IgD-negative memory B cell (primary cell): ENCODE data around the gene DUOXA1. TPM values are rescaled to one million over a fixed set of nuclear protein-coding genes. Genes with fewer than 3 reads are reported as not detected.

Source experiments
- H3K27ac Mint-ChIP-seq, 3 donors: one replicate each; pipeline ENCODE4 v1.8.0; 2020 to 2022; ENCODE audit warnings: mild to moderate bottlenecking in 3 of 3, mixed read lengths in 3 of 3, moderate library complexity in 1 of 3
- H3K27me3 Mint-ChIP-seq: one replicate; pipeline ENCODE4 v1.8.0; 2021; ENCODE audit warnings: mixed read lengths
- H3K36me3 Mint-ChIP-seq: one replicate; pipeline ENCODE4 v1.8.0; 2020; ENCODE audit warnings: mild to moderate bottlenecking, mixed read lengths
- H3K4me1 Mint-ChIP-seq, 3 donors: one replicate each; pipeline ENCODE4 v1.8.0; 2020 to 2022; ENCODE audit warnings: mixed read lengths in 3 of 3, mild to moderate bottlenecking in 1 of 3
- H3K4me3 Mint-ChIP-seq, 4 donors: one replicate each; pipeline ENCODE4 v1.8.0; 2020 to 2022; ENCODE audit warnings: mild to moderate bottlenecking in 4 of 4, mixed read lengths in 4 of 4, moderate library complexity in 3 of 4
- H3K9me3 Mint-ChIP-seq, 3 donors: one replicate each; pipeline ENCODE4 v1.8.0; 2020 to 2021; ENCODE audit warnings: mixed read lengths in 3 of 3, mild to moderate bottlenecking in 1 of 3
- polyA plus RNA-seq: library from polyadenylated mRNA; unstranded; fragments of 300-500 nt; fragmentation: Illumina TruSeq; gene quantifications from one replicate; pipeline ENCODE4 v1.2.3, GENCODE V29; 2021

Gene DUOXA1
- polyA plus RNA-seq, 1 donor from 2014 or later, result not detected

DNA sequence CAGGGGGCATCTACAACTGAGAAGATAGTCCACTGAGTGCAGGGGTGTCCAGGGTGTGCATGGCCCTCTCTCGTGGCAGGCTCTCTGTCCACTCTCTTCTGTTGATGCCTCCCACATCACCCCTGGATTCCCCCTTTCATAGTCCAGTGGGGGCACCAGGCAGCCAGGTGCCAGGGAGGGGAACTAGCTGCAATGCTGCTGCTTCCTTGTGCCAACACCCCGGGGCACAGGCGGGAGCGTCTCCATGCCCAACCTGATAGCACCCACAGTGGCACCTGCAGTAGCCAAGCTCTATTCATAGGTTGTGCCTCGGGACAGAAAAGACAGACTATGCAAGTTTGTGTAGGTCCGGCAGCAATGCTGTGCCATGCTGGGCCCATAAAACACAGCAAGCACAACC is 27.5 kb downstream of the DUOXA1 start:
- no peaks in the 10 kb centered on the region for H3K36me3 Mint-ChIP-seq
- H3K4me1 Mint-ChIP-seq, result no peaks in the 10 kb centered on the region
- H3K4me3 Mint-ChIP-seq, result no peak overlapping the region
- peaks cover 17% of the 10 kb centered on the region for H3K27me3 Mint-ChIP-seq
- H3K27ac Mint-ChIP-seq, result no peak overlapping the region
- peaks cover 0 to 2% (median 0%) of the 10 kb centered on the region in 3 donors for H3K9me3 Mint-ChIP-seq

GRCh38 chr15:45101749-45102148 is 27.9 kb downstream of the DUOXA1 start:
- no peaks in the 10 kb centered on the region for H3K36me3 Mint-ChIP-seq
- peaks cover 0 to 2% (median 0%) of the 10 kb centered on the region in 3 donors for H3K9me3 Mint-ChIP-seq
- H3K27me3 Mint-ChIP-seq, result peaks cover 17% of the 10 kb centered on the region
- no peaks in the 10 kb centered on the region for H3K4me1 Mint-ChIP-seq
- H3K4me3 Mint-ChIP-seq, result no peak overlapping the region
- no peak overlapping the region for H3K27ac Mint-ChIP-seq

GRCh38 chr15:45100884-45101625 is 28.6 kb downstream of the DUOXA1 start:
- Mint-ChIP-seq H3K9me3 (peaks cover 0 to 2% (median 0%) of the 10 kb centered on the region in 3 donors), H3K27ac (no peak overlapping the region), H3K27me3 (peaks cover 17% of the 10 kb centered on the region), H3K4me1 (no peaks in the 10 kb centered on the region), H3K4me3 (no peak overlapping the region), H3K36me3 (no peaks in the 10 kb centered on the region)

DNA sequence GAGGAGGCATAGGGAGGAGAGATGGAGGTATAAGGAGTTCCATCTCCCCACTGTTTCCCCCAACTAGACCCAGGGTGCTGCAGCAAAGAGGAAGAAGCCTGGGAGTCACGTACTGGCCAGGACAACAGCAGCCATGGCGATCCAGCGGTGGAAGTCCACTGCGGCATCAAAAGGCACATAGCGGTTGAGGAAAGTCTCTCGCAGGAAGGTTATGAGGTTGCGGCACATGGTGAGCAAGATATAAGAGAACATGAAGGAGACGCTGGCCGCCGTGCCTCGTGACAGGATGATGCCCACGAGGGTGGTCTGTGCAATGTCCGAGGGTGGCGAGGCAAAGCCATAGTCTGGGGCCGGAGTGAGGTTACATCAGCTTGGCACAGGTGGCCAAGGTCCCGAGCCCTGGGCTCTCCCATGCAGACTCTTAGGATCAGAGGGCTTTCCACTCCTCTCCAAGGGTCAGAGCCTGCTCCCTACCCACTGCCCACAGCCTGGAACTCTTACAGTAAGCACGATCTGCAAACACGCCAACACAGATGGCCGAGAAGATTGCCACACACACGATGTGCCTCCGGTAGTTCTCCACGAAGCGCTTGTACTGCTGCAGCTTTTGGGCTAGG is 30.0 kb downstream of the DUOXA1 start:
- Mint-ChIP-seq H3K4me1 (no peaks in the 10 kb centered on the region), H3K9me3 (peaks cover 0 to 2% (median 0%) of the 10 kb centered on the region in 3 donors), H3K4me3 (no peak overlapping the region), H3K27ac (no peak overlapping the region), H3K36me3 (no peaks in the 10 kb centered on the region), H3K27me3 (peaks cover 11% of the 10 kb centered on the region)

DNA sequence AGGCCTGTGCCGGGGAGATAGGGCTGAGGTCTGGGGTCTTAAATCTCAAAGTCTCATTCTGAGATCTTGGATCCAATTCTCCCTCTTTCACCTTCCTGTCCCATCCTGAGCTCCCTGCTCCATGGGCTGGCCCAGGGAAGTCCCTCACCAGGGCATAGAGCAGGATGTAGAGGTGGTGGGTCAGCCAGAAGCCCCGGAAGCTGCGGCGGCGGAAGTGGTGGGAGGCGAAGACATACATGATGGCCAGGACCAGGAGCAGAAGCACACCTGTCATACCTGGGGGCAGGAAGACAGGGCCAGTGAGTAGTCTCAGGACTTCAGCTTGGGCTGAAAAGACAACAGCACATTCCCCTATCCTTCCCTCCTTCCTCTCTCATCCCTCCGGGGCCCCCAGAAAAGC is 32.2 kb downstream of the DUOXA1 start:
- Mint-ChIP-seq H3K4me1 (no peaks in the 10 kb centered on the region), H3K9me3 (peaks cover 0 to 2% (median 0%) of the 10 kb centered on the region in 3 donors), H3K27ac (no peak overlapping the region), H3K36me3 (no peaks in the 10 kb centered on the region), H3K27me3 (peaks cover 12% of the 10 kb centered on the region), H3K4me3 (no peak overlapping the region)

GRCh38 chr15:45095661-45096060 is 34.0 kb downstream of the DUOXA1 start:
- peaks cover 0 to 2% (median 0%) of the 10 kb centered on the region in 3 donors for H3K9me3 Mint-ChIP-seq
- H3K4me3 Mint-ChIP-seq, result no peak overlapping the region
- H3K4me1 Mint-ChIP-seq, result peaks cover 0 to 2% (median 0%) of the 10 kb centered on the region in 3 donors

DNA sequence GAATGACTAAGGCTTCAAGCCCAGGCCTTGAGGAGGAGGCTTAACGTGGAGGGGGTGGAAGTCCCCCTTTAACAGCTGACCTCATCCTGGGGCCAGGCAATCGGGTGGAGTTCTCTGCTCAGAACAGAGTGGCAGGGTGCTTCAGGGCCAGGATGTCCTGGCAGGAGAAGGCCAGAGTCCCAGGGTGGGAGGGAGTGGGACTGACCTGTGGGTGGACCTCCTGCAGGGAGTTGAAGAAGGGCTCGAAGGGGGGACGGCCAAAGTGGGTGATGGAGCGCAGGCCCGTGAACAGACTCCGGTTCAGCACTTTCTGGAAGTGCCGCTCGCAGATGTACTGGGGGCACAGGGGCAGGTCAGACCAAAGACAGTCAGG is 35.3 kb downstream of the DUOXA1 start:
- Mint-ChIP-seq H3K9me3 (no peaks in the 10 kb centered on the region), H3K36me3 (peaks cover 2% of the 10 kb centered on the region), H3K27ac (no peak overlapping the region)

More at GRCh38 chr15:45095661-45096060, 34.0 kb downstream of the DUOXA1 start:
- H3K36me3 Mint-ChIP-seq, result peaks cover 2% of the 10 kb centered on the region
- no peak overlapping the region for H3K27ac Mint-ChIP-seq
- peaks cover 17% of the 10 kb centered on the region for H3K27me3 Mint-ChIP-seq

DNA sequence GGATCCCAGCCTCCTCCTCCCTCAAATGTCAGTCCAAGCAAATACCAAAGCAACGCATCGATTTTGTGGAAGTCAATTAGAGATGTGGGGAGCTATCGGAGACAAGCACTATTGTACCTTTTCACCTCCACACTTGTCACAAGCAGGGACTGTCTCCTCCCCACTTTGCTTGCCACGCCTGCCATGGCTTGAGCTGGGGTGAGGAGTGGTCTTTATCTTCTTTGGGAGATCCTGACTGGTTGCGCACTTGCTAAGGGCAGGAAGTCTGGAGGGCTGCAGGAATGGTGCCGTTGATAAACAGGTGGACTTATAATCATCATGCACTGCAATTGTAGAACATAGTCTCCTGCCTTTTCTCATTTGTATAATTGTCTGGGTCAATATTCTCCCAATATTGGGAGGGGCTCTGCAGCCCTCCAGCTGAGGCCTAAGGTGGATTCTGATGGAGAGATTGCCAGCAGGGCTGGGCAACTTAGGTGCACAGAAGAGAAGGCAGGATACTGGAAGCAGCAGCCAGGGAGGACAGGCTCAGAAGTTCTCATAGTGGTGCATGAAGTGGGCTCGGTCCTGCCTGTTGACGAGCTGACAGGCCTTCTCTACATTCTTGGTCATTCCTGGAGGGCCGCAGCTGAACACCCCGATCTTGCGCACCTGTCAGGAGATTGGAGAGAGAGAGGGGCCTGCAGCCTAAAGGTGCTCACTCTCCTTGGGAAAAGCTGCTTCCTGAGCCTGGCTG is 35.9 kb downstream of the DUOXA1 start:
- Mint-ChIP-seq H3K27me3 (peaks cover 22% of the 10 kb centered on the region), H3K27ac (no peak overlapping the region), H3K9me3 (no peaks in the 10 kb centered on the region), H3K36me3 (peaks cover 2% of the 10 kb centered on the region), H3K4me1 (peaks cover 0 to 2% (median 0%) of the 10 kb centered on the region in 3 donors), H3K4me3 (no peak overlapping the region)

More for the DNA sequence above, 35.3 kb downstream of the DUOXA1 start:
- H3K27me3 Mint-ChIP-seq, result peaks cover 20% of the 10 kb centered on the region
- no peak overlapping the region for H3K4me3 Mint-ChIP-seq
- peaks cover 0 to 2% (median 0%) of the 10 kb centered on the region in 3 donors for H3K4me1 Mint-ChIP-seq

DNA sequence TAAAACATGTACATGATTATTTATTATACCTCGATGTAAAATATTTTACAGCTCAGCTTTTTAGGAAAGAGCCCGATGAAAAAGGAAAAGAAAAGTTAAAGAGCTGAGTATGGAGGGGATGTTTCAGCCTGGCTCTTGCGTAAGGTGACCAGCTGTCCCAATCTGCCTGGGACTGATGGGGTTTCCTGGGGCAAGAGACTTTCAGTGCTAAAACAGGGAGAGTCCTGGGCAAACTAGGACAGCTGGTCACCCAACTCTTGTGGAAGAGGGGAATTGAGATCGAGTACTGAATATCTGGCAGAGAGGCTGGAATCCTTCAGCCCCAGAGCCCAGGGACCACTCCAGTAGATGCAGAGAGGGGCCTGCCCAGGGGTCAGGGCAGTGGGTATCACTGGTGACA is 36.7 kb downstream of the DUOXA1 start:
- Mint-ChIP-seq H3K4me3 (no peak overlapping the region), H3K36me3 (peaks cover 2% of the 10 kb centered on the region), H3K9me3 (no peaks in the 10 kb centered on the region), H3K27me3 (peaks cover 22% of the 10 kb centered on the region), H3K27ac (no peak overlapping the region), H3K4me1 (peaks cover 0 to 2% (median 0%) of the 10 kb centered on the region in 3 donors)

DNA sequence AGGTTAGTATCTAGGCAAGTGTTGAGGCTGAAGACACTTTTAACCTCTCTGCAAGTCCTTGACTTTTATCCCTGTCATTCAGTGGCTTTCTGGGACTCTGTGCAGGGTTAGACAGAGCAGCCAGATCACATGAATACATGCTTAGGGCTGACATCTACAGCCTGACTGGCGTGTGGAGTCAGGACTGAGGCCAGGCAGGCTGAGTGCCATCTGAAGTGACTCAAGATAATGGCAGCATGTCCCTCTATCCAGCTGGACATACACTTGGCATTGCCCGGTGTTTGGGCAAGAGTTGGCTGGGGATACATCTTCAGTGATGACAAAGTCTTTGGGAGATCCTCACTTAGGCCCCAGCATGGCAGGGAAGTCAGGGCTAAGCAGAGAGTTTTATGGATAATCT is 38.1 kb downstream of the DUOXA1 start:
- peaks cover 2% of the 10 kb centered on the region for H3K36me3 Mint-ChIP-seq
- peaks cover 22% of the 10 kb centered on the region for H3K27me3 Mint-ChIP-seq
- no peaks in the 10 kb centered on the region for H3K9me3 Mint-ChIP-seq
- no peak overlapping the region for H3K4me3 Mint-ChIP-seq
- H3K27ac Mint-ChIP-seq, result no peak overlapping the region
- H3K4me1 Mint-ChIP-seq, result peaks cover 0 to 2% (median 0%) of the 10 kb centered on the region in 3 donors

- Mint-ChIP-seq H3K36me3 (peaks cover 2% of the 10 kb centered on the region), H3K4me1 (peaks cover 0 to 2% (median 0%) of the 10 kb centered on the region in 3 donors), H3K27ac (no peak overlapping the region), H3K9me3 (no peaks in the 10 kb centered on the region), H3K27me3 (peaks cover 22% of the 10 kb centered on the region), H3K4me3 (no peak overlapping the region)
Observed at GRCh38 chr15:45091161-45091560, 38.5 kb downstream of the DUOXA1 start.

DNA sequence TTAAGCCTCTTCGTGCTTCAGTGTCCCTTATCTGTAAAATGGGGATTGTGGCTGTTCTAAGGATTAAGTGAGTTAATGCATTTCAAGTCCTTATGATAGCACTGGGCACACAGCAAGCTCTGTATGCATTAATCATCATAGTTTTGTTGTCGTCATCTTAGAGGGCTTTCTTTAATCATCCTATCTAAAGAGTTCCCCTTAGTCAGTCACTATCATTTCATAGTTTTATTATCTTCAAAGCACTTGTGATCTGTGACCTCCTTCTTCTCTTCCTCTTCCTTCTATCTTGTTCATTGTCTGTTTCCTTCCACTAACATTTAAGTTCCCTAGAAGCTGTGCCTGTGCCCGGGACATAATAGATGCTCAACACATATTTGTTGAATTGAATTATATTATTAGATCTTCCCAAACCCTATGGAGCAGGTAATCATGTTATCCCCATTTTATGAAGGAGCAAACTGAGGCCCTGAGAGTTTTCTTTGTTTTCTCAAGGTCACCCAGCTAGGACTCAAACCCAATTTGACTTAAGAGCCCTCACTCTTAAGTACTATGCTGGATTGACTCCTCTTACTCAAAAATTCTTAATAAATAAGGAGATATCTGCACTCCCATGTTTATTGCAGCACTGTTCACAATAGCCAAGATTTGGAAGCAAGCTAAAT is 39.8 kb downstream of the DUOXA1 start:
- no peak overlapping the region for H3K4me3 Mint-ChIP-seq
- H3K27me3 Mint-ChIP-seq, result peaks cover 28% of the 10 kb centered on the region

DNA sequence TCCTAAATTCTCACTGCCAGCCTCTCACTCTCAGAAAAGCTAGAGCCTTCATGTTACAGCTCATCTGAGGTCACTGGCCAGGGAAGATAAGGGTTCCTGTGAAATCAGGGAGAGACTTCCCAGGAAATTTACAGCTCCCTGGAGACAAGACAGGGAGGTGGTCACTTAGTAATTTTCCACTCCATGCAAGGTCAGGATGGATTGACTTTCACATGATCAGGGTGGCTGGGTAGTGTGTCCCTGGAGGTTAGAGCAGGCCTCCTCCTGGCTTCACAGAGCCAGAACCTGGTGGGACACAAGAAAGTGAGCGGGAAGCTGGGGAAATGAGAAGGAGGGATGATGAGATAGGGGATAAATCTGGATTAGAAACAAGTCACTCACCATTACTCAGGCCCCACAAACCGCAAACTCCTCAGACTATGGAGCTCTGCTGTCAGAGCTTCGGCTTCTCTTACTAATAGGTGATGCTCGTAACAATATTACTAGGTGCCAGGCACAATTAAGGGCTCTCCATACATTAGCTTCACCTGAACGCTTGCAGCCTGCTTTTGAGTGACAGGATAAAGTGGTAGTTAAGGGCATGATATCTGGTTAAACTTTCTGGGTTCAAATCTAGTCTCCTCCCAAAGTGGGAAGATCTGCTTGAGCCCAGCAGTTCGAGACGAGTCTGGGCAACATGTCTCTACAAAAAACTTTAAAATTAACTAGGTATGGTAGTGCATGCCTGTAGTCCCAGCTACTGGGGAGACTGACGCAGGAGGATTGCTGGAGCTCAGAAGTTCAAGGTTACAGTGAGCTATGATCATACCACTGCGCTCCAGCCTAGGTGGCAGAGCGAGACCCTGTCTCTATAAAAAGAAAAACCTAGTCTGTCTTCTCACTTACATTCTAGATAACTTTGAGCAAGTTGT is 40.6 kb downstream of the DUOXA1 start:
- Mint-ChIP-seq H3K9me3 (no peaks in the 10 kb centered on the region), H3K4me3 (no peak overlapping the region), H3K36me3 (peaks cover 2% of the 10 kb centered on the region), H3K27ac (no peak overlapping the region), H3K27me3 (peaks cover 32% of the 10 kb centered on the region), H3K4me1 (peaks cover 0 to 2% (median 0%) of the 10 kb centered on the region in 3 donors)

More for the DNA sequence above, 39.8 kb downstream of the DUOXA1 start:
- Mint-ChIP-seq H3K27ac (no peak overlapping the region), H3K36me3 (peaks cover 2% of the 10 kb centered on the region), H3K4me1 (peaks cover 0 to 2% (median 0%) of the 10 kb centered on the region in 3 donors), H3K9me3 (no peaks in the 10 kb centered on the region)

GRCh38 chr15:45087513-45087912 is 42.2 kb downstream of the DUOXA1 start:
- H3K27ac Mint-ChIP-seq, result no peak overlapping the region
- no peaks in the 10 kb centered on the region for H3K9me3 Mint-ChIP-seq
- H3K4me3 Mint-ChIP-seq, result no peak overlapping the region
- H3K27me3 Mint-ChIP-seq, result peaks cover 28% of the 10 kb centered on the region
- peaks cover 2% of the 10 kb centered on the region for H3K36me3 Mint-ChIP-seq
- peaks cover 0 to 2% (median 0%) of the 10 kb centered on the region in 3 donors for H3K4me1 Mint-ChIP-seq
